Hepatocyte (in vitro differentiated cells): ENCODE data around the gene SAP30BP. TPM values are rescaled to one million over a fixed set of nuclear protein-coding genes. Genes with fewer than 3 reads are reported as not detected.

Experiments used
- DNase-seq: peaks from one replicate; pipeline ENCODE4 v3.0.0-alpha.2; 2016; ENCODE audit warnings: low spot score
- H2AFZ ChIP-seq: fragments of 200-600 bp; sonication (generic); 2 replicates; pipeline ENCODE4 v1.6.0; 2016; ENCODE audit warnings: antibody characterized with exemption, mild to moderate bottlenecking
- H3K27ac ChIP-seq: fragments of 200-600 bp; sonication (generic); 2 replicates; pipeline ENCODE4 v1.5.1; 2016; ENCODE audit warnings: mild to moderate bottlenecking
- H3K27me3 ChIP-seq: fragments of 200-600 bp; sonication (generic); 2 replicates; pipeline ENCODE4 v1.6.1; 2016
- H3K36me3 ChIP-seq: fragments of 200-600 bp; sonication (generic); replicated peaks from 2 replicates; pipeline ENCODE4 v1.5.1; 2016; ENCODE audit warnings: low read depth; ENCODE audit not compliant: insufficient read depth
- H3K4me1 ChIP-seq: fragments of 200-600 bp; sonication (generic); 2 replicates; pipeline ENCODE4 v1.5.1; 2016; ENCODE audit warnings: mild to moderate bottlenecking, moderate library complexity; ENCODE audit not compliant: insufficient read depth
- H3K4me2 ChIP-seq: fragments of 200-600 bp; sonication (generic); 2 replicates; pipeline ENCODE4 v1.6.0; 2016
- H3K4me3 ChIP-seq: fragments of 200-600 bp; sonication (generic); 2 replicates; pipeline ENCODE4 v1.5.1; 2016; ENCODE audit warnings: mild to moderate bottlenecking
- H3K79me2 ChIP-seq: fragments of 200-600 bp; sonication (generic); 2 replicates; pipeline ENCODE4 v1.6.0; 2017; ENCODE audit warnings: mild to moderate bottlenecking
- H3K9me2 ChIP-seq: fragments of 200-600 bp; sonication (generic); replicated peaks from 2 replicates; pipeline ENCODE4 v1.6.0; 2017; ENCODE audit warnings: mild to moderate bottlenecking; ENCODE audit not compliant: insufficient read depth
- H3K9me3 ChIP-seq: fragments of 200-600 bp; sonication (generic); 2 replicates; pipeline ENCODE4 v1.5.1; 2016; ENCODE audit warnings: low read depth, mild to moderate bottlenecking
- H4K20me1 ChIP-seq: fragments of 200-600 bp; sonication (generic); 2 replicates; pipeline ENCODE4 v1.6.0; 2016; ENCODE audit warnings: mild to moderate bottlenecking; ENCODE audit not compliant: insufficient read depth, poor library complexity, severe bottlenecking
- CTCF ChIP-seq: fragments of 200-600 bp; sonication (generic); IDR thresholded peaks from 2 replicates; pipeline ENCODE4 v1.5.1; 2016; ENCODE audit warnings: antibody characterized with exemption, mild to moderate bottlenecking; ENCODE audit not compliant: poor library complexity
- EZH2 ChIP-seq: fragments of 200-600 bp; sonication (generic); IDR thresholded peaks from 2 replicates; pipeline ENCODE4 v1.6.1; 2016; ENCODE audit warnings: antibody characterized with exemption, mild to moderate bottlenecking, borderline replicate concordance
- EZH2phosphoT487 ChIP-seq: fragments of 200-600 bp; sonication (generic); IDR thresholded peaks from one replicate; pipeline ENCODE4 v1.6.1; 2018; ENCODE audit warnings: antibody characterized with exemption, mild to moderate bottlenecking, low read depth, moderate library complexity; ENCODE audit not compliant: unreplicated experiment, severe bottlenecking
- WGBS: methylation state at CpG from one replicate; pipeline ENCODE4 v1.1.6; 2016; ENCODE audit warnings: low lambda C conversion rate; ENCODE audit errors: missing lambda C conversion rate; 5-methylcytosine and 5-hydroxymethylcytosine counted together
- polyA plus RNA-seq: library from polyadenylated mRNA; unstranded; fragments of >200 nt; fragmentation: Nextera tagmentation; extraction: Ambion mirVana; gene quantifications from 2 replicates; pipeline ENCODE4 v1.2.1, GENCODE V29; 2016
- total RNA-seq: library from RNA; depleted of rRNA; stranded (reverse); fragments of >200 nt; gene quantifications from 2 replicates; pipeline ENCODE4 v1.2.3, GENCODE V29; 2014

The SAP30BP gene
- total and polyA plus RNA-seq, 2 experiments from 2014 or later = 67.5 to 89.9 TPM

- H3K36me3 ChIP-seq = no peaks in the 10 kb centered on the region
- H3K4me3 ChIP-seq = no peak overlapping the region
- no peak for DNase-seq
- TF ChIP-seq EZH2 (no peak), CTCF (no peak), EZH2phosphoT487 (no peak)
- H3K9me2 ChIP-seq = no peaks in the 10 kb centered on the region
- no peaks in the 10 kb centered on the region for H4K20me1 ChIP-seq
- no peaks in the 10 kb centered on the region for H3K9me3 ChIP-seq
- peaks cover 6% of the 10 kb centered on the region for H3K79me2 ChIP-seq
- no peaks in the 10 kb centered on the region for H3K27me3 ChIP-seq
- H2AFZ ChIP-seq = no peak overlapping the region
- no peaks in the 10 kb centered on the region for H3K4me1 ChIP-seq
- no peak overlapping the region for H3K27ac ChIP-seq
- no peak overlapping the region for H3K4me2 ChIP-seq
- WGBS = 97% methylated on average over 5 of the region's 5 CpGs
These were observed 14.8 kb upstream of the SAP30BP start for GRCh38 chr17:75652341-75652740.

- Histone ChIP-seq H3K4me3 (no peak overlapping the region), H3K79me2 (peaks cover 2% of the 10 kb centered on the region), H3K36me3 (no peaks in the 10 kb centered on the region), H3K4me1 (no peaks in the 10 kb centered on the region), H3K4me2 (no peak overlapping the region), H3K9me3 (no peaks in the 10 kb centered on the region), H3K27me3 (no peaks in the 10 kb centered on the region), H3K9me2 (no peaks in the 10 kb centered on the region), H2AFZ (no peak overlapping the region), H4K20me1 (no peaks in the 10 kb centered on the region), H3K27ac (no peak overlapping the region)
- peak; percentile 67 for DNase-seq
- 71% methylated on average over 6 of the region's 6 CpGs for WGBS
- no peak for TF ChIP-seq EZH2phosphoT487
- TF ChIP-seq CTCF = peak; percentile 61
- no peak for TF ChIP-seq EZH2
These were observed 14.1 kb upstream of the SAP30BP start for GRCh38 chr17:75652934-75653549.

GRCh38 chr17:75654176-75654575, 13.0 kb upstream of the SAP30BP start:
- Histone ChIP-seq H3K36me3 (no peaks in the 10 kb centered on the region), H3K27ac (no peak overlapping the region), H3K79me2 (no peaks in the 10 kb centered on the region), H4K20me1 (no peaks in the 10 kb centered on the region), H3K9me2 (no peaks in the 10 kb centered on the region), H3K4me1 (no peaks in the 10 kb centered on the region), H3K9me3 (no peaks in the 10 kb centered on the region), H3K27me3 (no peaks in the 10 kb centered on the region), H3K4me3 (no peak overlapping the region), H3K4me2 (no peak overlapping the region), H2AFZ (no peak overlapping the region)
- WGBS = 78% methylated on average over 2 of the region's 2 CpGs
- no peak for DNase-seq
- TF ChIP-seq EZH2 (no peak), EZH2phosphoT487 (no peak), CTCF (peak; percentile 8)

GRCh38 chr17:75658237-75658636, 8.9 kb upstream of the SAP30BP start:
- WGBS = 93% methylated on average over 5 of the region's 5 CpGs
- no peak for DNase-seq
- Histone ChIP-seq H4K20me1 (no peaks in the 10 kb centered on the region), H3K79me2 (no peaks in the 10 kb centered on the region), H3K9me3 (no peaks in the 10 kb centered on the region), H3K9me2 (no peaks in the 10 kb centered on the region), H3K4me3 (no peak overlapping the region), H3K36me3 (no peaks in the 10 kb centered on the region), H3K27ac (no peak overlapping the region), H2AFZ (no peak overlapping the region), H3K4me1 (no peaks in the 10 kb centered on the region), H3K4me2 (no peak overlapping the region), H3K27me3 (no peaks in the 10 kb centered on the region)
- TF ChIP-seq EZH2phosphoT487 = no peak
- TF ChIP-seq CTCF = no peak
- TF ChIP-seq EZH2 = no peak
